GM23248 (cell line): ENCODE results near the gene RPUSD2.

ENCODE experiments used
- EZH2 ChIP-seq: fragments of 200-600 bp; sonication (generic); IDR thresholded peaks from 2 replicates; pipeline ENCODE4 v1.6.1; 2018; ENCODE audit warnings: antibody characterized with exemption, mild to moderate bottlenecking; ENCODE audit not compliant: insufficient read depth, poor library complexity, severe bottlenecking
- EZH2phosphoT487 ChIP-seq: fragments of 200-600 bp; sonication (generic); IDR thresholded peaks from 2 replicates; pipeline ENCODE4 v1.6.1; 2018; ENCODE audit warnings: antibody characterized with exemption, moderate library complexity, mild to moderate bottlenecking, low read depth; ENCODE audit not compliant: insufficient read depth

GRCh38 chr15:40578892-40579291, 9.8 kb downstream of the RPUSD2 start:
- TF ChIP-seq EZH2phosphoT487, result no peak
- TF ChIP-seq EZH2, result no peak
